IPS DF 19.7 (cell line): ENCODE results near the gene GALR3.

Source experiments
- DNase-seq: peaks from one replicate; pipeline ENCODE4 v3.0.0-alpha.2; 2013; ENCODE audit warnings: low read depth, low spot score

Gene GALR3

GRCh38 chr22:37865510-37865909 is 42.3 kb downstream of the GALR3 start:
- no peak for DNase-seq

- DNase-seq = no peak
Measured at GRCh38 chr22:37870273-37870672, 47.1 kb downstream of the GALR3 start.
